PC-9 (cell line): ENCODE data around the gene SPAG5. TPM values are rescaled to one million over a fixed set of nuclear protein-coding genes. Genes with fewer than 3 reads are reported as not detected.

Experiments
- BruUV-seq: library from RNA; stranded (reverse); fragments of 400-500 nt; replicated peaks from 2 replicates; lab custom pipeline; 2021; lab: Mats Ljungman, UMichigan
- CTCF ChIA-PET: fragments of 300-600 bp; sonication (Branson Sonifier 250); formaldehyde crosslinking; loops from one replicate; lab custom pipeline; 2022; ENCODE audit warnings: antibody characterized with exemption; lab: Charles Lee
- POLR2A ChIA-PET: fragments of 300-600 bp; sonication (Branson Sonifier 250); formaldehyde crosslinking; loops from one replicate; lab custom pipeline; 2022; ENCODE audit warnings: antibody characterized with exemption; ENCODE audit not compliant: unreplicated experiment; lab: Charles Lee
- DNase-seq, 2 experiments: peaks; one replicate each; pipeline versions ENCODE4 v3.0.0 to v3.0.0-alpha.2; 2015 to 2022; ENCODE audit warnings: mixed read lengths in 1 of 2
- H2AFZ ChIP-seq: fragments of 200-600 bp; sonication (generic); 2 replicates; pipeline ENCODE4 v1.8.1; 2017; ENCODE audit warnings: antibody characterized with exemption
- H3F3A ChIP-seq: fragments of 200-600 bp; sonication (generic); 2 replicates; pipeline ENCODE4 v1.8.1; 2017; ENCODE audit warnings: antibody characterized with exemption, mild to moderate bottlenecking, low read depth; ENCODE audit not compliant: insufficient read depth
- H3K27ac ChIP-seq: fragments of 200-600 bp; sonication (generic); 2 replicates; pipeline ENCODE4 v1.6.1; 2016; ENCODE audit warnings: mixed run types
- H3K27me3 ChIP-seq: fragments of 200-600 bp; sonication (generic); 2 replicates; pipeline ENCODE4 v1.6.1; 2016; ENCODE audit warnings: low read depth, mixed run types; ENCODE audit not compliant: insufficient read depth
- H3K36me3 ChIP-seq: fragments of 200-600 bp; sonication (generic); 2 replicates; pipeline ENCODE4 v1.6.1; 2016; ENCODE audit warnings: low read depth, mixed run types
- H3K4me1 ChIP-seq: fragments of 200-600 bp; sonication (generic); replicated peaks from 2 replicates; pipeline ENCODE4 v1.6.1; 2016; ENCODE audit warnings: mixed run types; ENCODE audit not compliant: insufficient read depth
- H3K4me2 ChIP-seq: fragments of 200-600 bp; sonication (generic); 2 replicates; pipeline ENCODE4 v1.6.1; 2017; ENCODE audit warnings: mixed run types
- H3K4me3 ChIP-seq: fragments of 200-600 bp; sonication (generic); 2 replicates; pipeline ENCODE4 v1.6.1; 2016; ENCODE audit warnings: mixed run types
- H3K79me2 ChIP-seq: fragments of 200-600 bp; sonication (generic); 2 replicates; pipeline ENCODE4 v1.6.1; 2017; ENCODE audit warnings: low read depth, mixed run types
- H3K9me2 ChIP-seq: fragments of 200-600 bp; sonication (generic); 2 replicates; pipeline ENCODE4 v1.8.1; 2017; ENCODE audit warnings: mild to moderate bottlenecking; ENCODE audit not compliant: insufficient read depth
- H3K9me3 ChIP-seq: fragments of 200-600 bp; sonication (generic); 2 replicates; pipeline ENCODE4 v1.8.1; 2016; ENCODE audit warnings: low read depth; ENCODE audit not compliant: insufficient read depth
- H4K20me1 ChIP-seq: fragments of 200-600 bp; sonication (generic); 2 replicates; pipeline ENCODE4 v1.8.1; 2017; ENCODE audit not compliant: insufficient read depth
- CTCF ChIP-seq: fragments of 200-600 bp; sonication (generic); conservative IDR thresholded peaks from 2 replicates; pipeline ENCODE4 v1.6.1; 2017; ENCODE audit warnings: mixed run types, antibody characterized with exemption, mild to moderate bottlenecking, moderate library complexity
- EZH2 ChIP-seq: fragments of 200-600 bp; sonication (generic); IDR thresholded peaks from 2 replicates; pipeline ENCODE4 v1.8.0; 2017; ENCODE audit warnings: antibody characterized with exemption, low read depth
- intact Hi-C: fragments of 100-400 bp; cut with micrococcal nuclease; formaldehyde crosslinking; loops from one replicate; pipeline ENCODE4 v1.10.0; 2022; ENCODE audit not compliant: unreplicated experiment
- total RNA-seq: library from RNA; stranded (reverse); gene quantifications from 2 replicates; pipeline ENCODE4 v1.2.3, GENCODE V29; 2021

SPAG5 gene
- total RNA-seq, 1 experiment from 2014 or later, result 101 TPM

- POLR2A ChIA-PET, result no interaction called here
- no peak for DNase-seq
- Histone ChIP-seq H3K27me3 (no peaks in the 10 kb centered on the region), H3K9me2 (no peaks in the 10 kb centered on the region), H3K4me1 (peaks cover 23% of the 10 kb centered on the region), H3K4me2 (no peak overlapping the region), H3K27ac (no peak overlapping the region), H3K79me2 (peaks cover 11% of the 10 kb centered on the region), H4K20me1 (no peaks in the 10 kb centered on the region), H3K4me3 (no peak overlapping the region), H3F3A (peaks cover 9% of the 10 kb centered on the region), H3K9me3 (no peaks in the 10 kb centered on the region), H3K36me3 (no peaks in the 10 kb centered on the region), H2AFZ (no peak overlapping the region)
- intact Hi-C loops, result no loop called here
- no TSS peak for BruUV-seq
- CTCF ChIA-PET, result no interaction called here
- TF ChIP-seq CTCF, result no peak
- TF ChIP-seq EZH2, result no peak
Measured at GRCh38 chr17:28567604-28568003, 31.2 kb downstream of the SPAG5 start.

DNA sequence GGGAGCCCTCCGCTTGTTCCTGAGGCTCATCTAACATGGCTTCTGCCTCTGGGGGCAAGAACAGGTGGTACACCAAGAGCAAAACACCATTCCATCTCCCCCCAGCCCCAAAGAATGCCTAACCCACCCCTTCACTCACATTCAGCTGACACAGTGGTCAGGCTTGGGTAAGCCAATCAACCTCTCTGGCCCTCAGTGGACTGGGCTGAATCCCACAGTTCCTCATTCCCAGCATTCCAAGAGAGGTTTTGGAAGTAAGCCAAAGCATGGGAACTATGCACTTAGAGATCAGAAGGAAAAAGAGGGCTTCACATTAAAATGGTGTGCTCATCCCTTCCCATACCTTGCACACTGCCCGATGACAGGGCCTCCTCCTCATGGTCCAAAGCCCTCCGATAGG lies 35.4 kb downstream of the SPAG5 start:
- no peaks in the 10 kb centered on the region for H3K9me3 ChIP-seq
- POLR2A ChIA-PET, result no interaction called here
- no peaks in the 10 kb centered on the region for H3K79me2 ChIP-seq
- BruUV-seq, result no TSS peak
- H3K4me1 ChIP-seq, result peaks cover 6% of the 10 kb centered on the region
- intact Hi-C loops, result no loop called here
- no peak overlapping the region for H3K4me3 ChIP-seq
- peaks cover 4% of the 10 kb centered on the region; the same call in 1 of the 2 replicates for H3K36me3 ChIP-seq
- peak; percentile 44 to 52 for DNase-seq
- no peaks in the 10 kb centered on the region for H3K9me2 ChIP-seq
- peaks cover 9% of the 10 kb centered on the region; the same call in 1 of the 2 replicates for H3F3A ChIP-seq
- no peak overlapping the region for H3K27ac ChIP-seq
- CTCF ChIA-PET, result no interaction called here
- H3K4me2 ChIP-seq, result peak overlapping the region; percentile 15; the same call in 1 of the 2 replicates
- H2AFZ ChIP-seq, result no peak overlapping the region
- H3K27me3 ChIP-seq, result no peaks in the 10 kb centered on the region
- H4K20me1 ChIP-seq, result no peaks in the 10 kb centered on the region
- TF ChIP-seq EZH2 (no peak), CTCF (no peak)

DNA sequence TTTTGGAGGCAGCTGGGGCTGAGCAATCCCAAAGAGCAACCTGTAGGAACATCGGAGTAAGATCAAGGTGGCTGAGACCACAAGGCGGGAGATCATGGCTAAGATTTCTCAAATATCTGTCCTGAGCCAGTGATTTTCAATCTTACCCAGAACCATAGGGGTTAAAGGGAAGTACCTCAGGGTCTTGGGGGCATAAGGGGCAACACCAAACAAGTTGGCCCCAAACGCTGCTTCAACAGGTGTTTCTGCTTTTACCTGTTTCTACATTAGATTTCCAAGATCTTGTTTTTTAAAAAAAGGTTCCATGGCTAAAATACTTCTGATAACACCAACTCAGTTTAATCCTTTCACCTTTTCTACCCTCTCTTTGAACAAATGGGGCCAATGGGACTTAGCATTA lies 43.8 kb downstream of the SPAG5 start:
- ChIA-PET CTCF (no interaction called here), POLR2A (no interaction called here)
- intact Hi-C loops, result no loop called here

More for the DNA sequence above, 43.8 kb downstream of the SPAG5 start:
- Histone ChIP-seq H3K36me3 (peaks cover 4% of the 10 kb centered on the region; the same call in 1 of the 2 replicates), H3K9me3 (no peaks in the 10 kb centered on the region), H3K4me3 (no peak overlapping the region), H3K4me1 (peaks cover 7% of the 10 kb centered on the region; the same call in 1 of the 2 replicates), H4K20me1 (peaks cover 8% of the 10 kb centered on the region), H2AFZ (no peak overlapping the region), H3K27ac (no peak overlapping the region), H3K27me3 (no peaks in the 10 kb centered on the region), H3K9me2 (no peaks in the 10 kb centered on the region), H3K4me2 (no peak overlapping the region), H3F3A (peaks cover 7% of the 10 kb centered on the region; the same call in 1 of the 2 replicates), H3K79me2 (peaks cover 5% of the 10 kb centered on the region; the same call in 1 of the 2 replicates)
- no peak for DNase-seq
- no TSS peak for BruUV-seq
- TF ChIP-seq CTCF (no peak), EZH2 (no peak)
